CD4-positive, alpha-beta T cell treated with Interleukin-6 at 100 ng/mL for 8 hours (primary cell): ENCODE measurements around the gene GRB14.
"Not testable (repeated sequence)": the region's sequence is repeated elsewhere in the genome, so short reads cannot be mapped to it uniquely, and the experiment has no call there.

Experiments
- DNase-seq: peaks from one replicate; pipeline ENCODE4 v3.0.0-alpha.2; 2020; ENCODE audit warnings: mixed read lengths, low spot score

Gene GRB14

GRCh38 chr2:164620873-164621763 is at the start of gene GRB14:
Gene GRB14, minus strand, starts transcription at chr2:164621482. Its CDS starts 173 bp downstream, at chr2:164621309.
- DNase-seq: no peak

- DNase-seq: no peak
Measured at GRCh38 chr2:164669291-164669690, 48.0 kb upstream of the GRB14 start.

DNA sequence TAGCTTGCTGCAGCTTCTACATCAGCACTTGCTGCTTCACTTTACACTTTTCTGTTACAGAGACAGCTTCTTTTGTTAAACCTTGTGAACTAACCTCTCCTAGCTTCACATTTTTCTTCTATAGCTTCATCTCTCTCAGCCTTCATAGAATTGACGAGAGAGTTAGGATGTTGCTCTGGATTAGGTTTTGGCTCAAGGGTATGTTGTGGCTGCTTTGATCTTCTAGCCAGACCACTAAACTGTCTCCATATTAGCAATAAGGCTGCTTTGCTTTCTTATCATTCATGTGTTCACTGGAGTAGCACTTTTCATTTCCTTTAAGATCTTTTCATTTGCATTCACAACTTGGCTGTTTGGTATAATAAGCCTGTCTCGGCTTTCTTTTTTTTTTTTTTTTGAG is 46.3 kb upstream of the GRB14 start:
- no peak for DNase-seq

DNA sequence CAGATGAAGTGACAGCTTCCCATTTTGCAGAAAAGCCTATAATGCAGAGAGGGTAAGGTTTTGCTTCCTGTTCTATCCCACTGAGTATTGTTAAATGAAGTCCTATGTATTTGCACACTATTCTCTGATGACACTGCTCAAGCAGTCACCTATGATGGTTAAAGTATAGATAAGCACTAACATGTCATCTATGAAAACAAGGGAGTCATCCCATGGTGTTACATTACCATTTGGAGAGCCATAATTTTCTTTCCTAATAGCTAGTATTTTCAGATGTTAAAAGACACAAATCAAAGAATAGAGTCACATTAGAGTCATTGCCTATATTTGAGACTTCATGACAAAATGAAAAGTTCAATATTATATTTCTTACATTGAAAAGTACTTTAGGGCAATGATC is 42.8 kb upstream of the GRB14 start:
- DNase-seq: no peak

GRCh38 chr2:164662868-164663631 is 41.8 kb upstream of the GRB14 start:
- DNase-seq: no peak

DNA sequence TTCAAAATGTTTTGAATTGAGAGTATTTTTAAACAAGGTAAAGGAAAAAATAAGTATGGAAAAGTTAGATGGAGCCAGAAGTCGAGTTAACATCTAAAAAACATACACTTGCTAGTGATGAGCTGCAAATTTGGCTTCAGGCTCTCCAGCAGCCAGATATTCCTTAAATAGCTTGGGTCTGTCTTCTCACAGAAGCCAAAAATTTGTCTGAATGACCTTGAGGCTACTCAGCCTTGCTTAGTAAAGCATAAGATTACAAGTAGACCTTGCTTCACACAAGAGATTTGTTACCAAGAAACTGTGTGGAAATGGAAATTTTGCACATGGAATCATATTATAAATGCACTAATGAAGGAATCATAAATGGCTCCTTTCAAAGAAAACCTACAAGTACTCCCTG is 40.8 kb upstream of the GRB14 start:
- DNase-seq: no peak

DNA sequence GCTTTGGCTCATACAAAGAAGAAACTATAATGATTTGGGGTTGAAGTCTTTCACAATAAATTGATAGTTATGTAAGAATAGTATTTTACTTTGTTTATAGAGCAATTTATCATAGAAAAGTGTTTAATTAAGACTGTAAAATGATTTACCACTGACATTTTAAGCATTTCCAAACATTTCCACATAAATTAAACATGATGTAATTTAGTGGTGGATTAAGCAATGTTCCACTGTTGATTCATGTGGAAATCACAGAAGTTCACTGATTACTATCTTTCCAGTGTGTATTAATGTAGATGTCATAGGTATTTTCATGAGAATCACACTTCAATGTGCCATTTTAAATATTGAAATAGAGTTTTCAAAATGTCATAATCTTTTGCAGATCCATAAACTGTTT is 40.1 kb upstream of the GRB14 start:
- no peak for DNase-seq

DNA sequence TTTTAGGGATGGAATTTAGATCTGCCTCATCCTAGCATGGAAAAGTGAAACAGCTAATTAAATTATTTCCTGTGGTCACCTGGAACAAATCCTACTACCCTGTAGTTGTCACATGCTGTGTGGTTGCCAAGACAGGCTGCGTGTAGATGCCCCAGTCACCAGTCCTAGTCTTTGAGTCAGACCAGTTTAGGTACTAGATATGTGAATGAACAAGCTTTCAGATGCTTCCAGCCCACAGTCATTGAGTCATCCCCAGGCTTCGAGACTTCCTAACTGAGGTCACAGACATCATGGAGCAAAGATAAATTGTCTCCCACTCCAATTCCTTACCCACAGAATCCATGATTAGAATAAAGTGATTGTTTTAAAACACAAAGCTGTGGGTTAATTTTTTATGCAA is 35.8 kb upstream of the GRB14 start:
- DNase-seq: no peak

DNA sequence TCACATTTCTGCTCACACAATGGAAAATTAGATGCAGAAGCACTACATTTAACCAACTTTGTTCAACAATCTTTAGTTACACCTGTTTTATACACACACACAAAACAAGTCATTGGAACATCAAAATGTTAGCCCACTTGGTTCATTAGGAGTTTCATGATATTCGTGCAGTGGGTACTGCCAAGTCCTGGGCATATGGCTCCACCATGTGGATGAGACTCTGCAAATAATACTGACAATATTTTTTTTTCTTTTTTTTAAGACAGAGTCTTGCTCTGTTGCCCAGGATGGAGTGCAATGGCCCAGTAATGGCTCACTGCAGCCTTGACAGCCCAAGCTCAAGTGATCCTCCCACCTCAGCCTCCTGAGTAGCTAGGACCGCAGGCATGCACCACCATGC is 34.5 kb upstream of the GRB14 start:
- DNase-seq: no peak

- no peak for DNase-seq
Measured at GRCh38 chr2:164655336-164655735, 34.1 kb upstream of the GRB14 start.

GRCh38 chr2:164651361-164651760 is 30.1 kb upstream of the GRB14 start:
- no peak for DNase-seq

GRCh38 chr2:164644036-164644700 is 22.9 kb upstream of the GRB14 start:
- no peak for DNase-seq

- DNase-seq: no peak
Measured at GRCh38 chr2:164642946-164643555, 21.8 kb upstream of the GRB14 start.

GRCh38 chr2:164642268-164642667 is 21.0 kb upstream of the GRB14 start:
- no peak for DNase-seq

- not testable (repeated sequence) for DNase-seq
Measured at GRCh38 chr2:164628319-164628718, 7.0 kb upstream of the GRB14 start.

DNA sequence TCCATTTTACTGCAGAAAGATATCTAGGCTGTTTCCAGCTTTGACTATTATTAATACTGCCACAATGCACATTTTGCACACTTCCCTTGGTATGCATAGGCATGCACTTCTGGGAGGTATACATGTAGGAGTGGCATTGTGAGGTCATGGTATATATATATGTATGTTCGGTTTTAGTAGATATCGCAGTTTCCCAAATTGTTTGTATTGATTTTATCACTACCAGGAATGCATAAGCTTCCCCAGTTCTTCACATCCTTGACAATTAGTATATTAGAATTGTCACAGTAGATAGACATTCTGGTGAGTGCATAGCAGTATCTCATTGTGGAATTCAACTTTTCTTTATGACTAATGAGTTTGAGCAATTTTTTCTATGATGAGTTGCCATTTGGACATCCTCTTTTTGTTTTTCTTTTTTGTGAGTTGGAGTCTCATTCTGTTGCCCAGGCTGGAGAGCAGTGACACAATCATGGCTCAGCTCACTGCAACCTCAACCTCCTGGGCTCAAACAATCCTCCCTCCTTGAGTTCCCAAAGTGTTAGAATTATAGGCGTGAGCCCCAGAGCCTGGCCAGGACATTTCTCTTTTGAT is 4.2 kb upstream of the GRB14 start:
- DNase-seq: no peak

GRCh38 chr2:164624316-164624715 is 3.0 kb upstream of the GRB14 start:
- DNase-seq: no peak

DNA sequence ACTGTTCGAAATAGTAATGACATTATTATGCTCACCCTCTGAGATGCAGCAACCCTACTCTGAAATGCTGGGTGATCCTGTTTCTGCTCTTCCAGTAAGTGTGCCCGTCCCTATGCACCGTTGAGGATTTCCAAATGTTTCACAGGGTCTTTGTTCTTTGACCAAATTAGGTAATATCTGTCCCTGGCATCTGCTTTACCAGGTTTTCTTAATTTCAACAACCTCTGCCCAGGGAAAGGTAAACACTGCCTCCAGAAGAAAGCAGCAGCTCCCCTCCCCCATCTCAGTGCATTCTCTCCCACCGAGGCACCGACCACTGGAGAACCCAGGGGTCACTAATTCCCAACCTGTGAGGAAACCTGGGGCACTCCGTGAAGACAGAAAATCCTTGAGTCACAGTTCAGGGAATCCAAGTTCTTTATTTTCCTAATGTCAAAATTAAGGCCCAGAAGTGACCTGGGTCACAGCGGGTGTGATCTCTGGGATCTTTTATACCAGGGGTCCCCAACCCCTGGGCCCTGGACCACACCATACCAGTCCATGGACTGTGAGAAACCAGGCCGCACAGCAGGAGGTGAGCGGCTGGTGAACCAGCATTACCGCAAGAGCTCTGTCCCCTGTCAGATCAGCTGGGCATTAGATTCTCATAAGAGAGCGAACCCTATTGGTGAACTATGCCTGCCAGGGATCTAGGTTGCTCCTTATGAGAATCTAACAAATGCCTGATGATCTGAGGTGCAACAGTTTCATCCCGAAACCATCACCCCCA is 1.2 kb upstream of the GRB14 start:
- DNase-seq: no peak

- no peak for DNase-seq
Measured at GRCh38 chr2:164621764-164622105, 453 bp upstream of the GRB14 start.

GRCh38 chr2:164620457-164620856 is 825 bp downstream of the GRB14 start:
- no peak for DNase-seq

GRCh38 chr2:164617466-164617865 is 3.8 kb downstream of the GRB14 start:
- no peak for DNase-seq
